K562 (cell line): ENCODE results near the gene AKAP12. TPM values are rescaled to one million over a fixed set of nuclear protein-coding genes. Genes with fewer than 3 reads are reported as not detected.

Experiments used
- CBX3 ChIP-seq, 2 experiments: IDR thresholded peaks; 1 replicate in 1 of 2; 2 replicates in 1 of 2; pipeline ENCODE4 v1.6.1; 2012; ENCODE audit warnings: inconsistent platforms in 2 of 2, low read length in 2 of 2, borderline replicate concordance in 1 of 2, control low read depth in 1 of 2
- CHD4 ChIP-seq: fragments of 200-600 bp; sonication (generic); IDR thresholded peaks from 3 replicates; pipeline ENCODE4 v1.6.1; 2012; ENCODE audit warnings: low read depth, mild to moderate bottlenecking, mixed read lengths, low read length, inconsistent platforms; ENCODE audit not compliant: insufficient read depth, insufficient replicate concordance, poor library complexity, severe bottlenecking
- HDAC1 ChIP-seq, 2 experiments: fragments of 450-650 bp; IDR thresholded peaks; 2 replicates each; pipeline ENCODE4 v1.6.1; 2016 to 2017; ENCODE audit warnings: inconsistent platforms in 1 of 2, mild to moderate bottlenecking in 1 of 2, moderate library complexity in 1 of 2
- HNRNPLL ChIP-seq: fragments of 200-400 bp; formaldehyde crosslinking; IDR thresholded peaks from 2 replicates; pipeline ENCODE4 v1.6.1; 2017; ENCODE audit warnings: low read length, low read depth, mild to moderate bottlenecking; ENCODE audit not compliant: poor library complexity, severe bottlenecking
- MAZ ChIP-seq, 2 experiments: fragments of 450-650 bp in 1 of 2; sonication (generic) in 1 of 2; formaldehyde crosslinking; IDR thresholded peaks in 1 of 2; conservative IDR thresholded peaks in 1 of 2; 2 replicates each; pipeline versions ENCODE4 v1.4.0 to v1.5.0; 2020; ENCODE audit warnings: mild to moderate bottlenecking in 1 of 2, missing genetic modification reagents in 1 of 2
- MNT ChIP-seq, 2 experiments: fragments of 450-650 bp; conservative IDR thresholded peaks; 2 replicates each; pipeline ENCODE4 v1.6.1; 2017; ENCODE audit warnings: mild to moderate bottlenecking in 2 of 2, moderate library complexity in 2 of 2
- NFXL1 ChIP-seq: fragments of 450-650 bp; formaldehyde crosslinking; IDR thresholded peaks from 2 replicates; pipeline ENCODE4 v1.4.0; 2021; ENCODE audit warnings: mild to moderate bottlenecking
- RAD21 ChIP-seq, 2 experiments: fragments of 250-450 bp in 1 of 2; fragments of 450-650 bp in 1 of 2; sonication (Bioruptor Pico) in 1 of 2; formaldehyde crosslinking in 1 of 2; IDR thresholded peaks in 1 of 2; conservative IDR thresholded peaks in 1 of 2; 2 replicates each; pipeline versions ENCODE4 v1.4.0 to v1.8.0; 2020 to 2022; ENCODE audit warnings: mild to moderate bottlenecking in 2 of 2, moderate library complexity in 1 of 2
- SIN3A ChIP-seq, 2 experiments: fragments of 150-350 bp in 1 of 2; IDR thresholded peaks; 2 replicates each; pipeline ENCODE4 v1.6.1; 2011 to 2016; ENCODE audit warnings: borderline replicate concordance in 2 of 2, low read depth in 2 of 2, low read length in 2 of 2, mild to moderate bottlenecking in 2 of 2, moderate library complexity in 2 of 2; ENCODE audit not compliant: control insufficient read depth in 1 of 2
- TBP ChIP-seq: optimal IDR thresholded peaks from 2 replicates; pipeline ENCODE3; 2011; ENCODE audit warnings: low read depth, low read length, improper control_type of control experiment
- THAP7 ChIP-seq: fragments of 250-450 bp; sonication (Bioruptor Pico); IDR thresholded peaks from 2 replicates; pipeline ENCODE4 v1.5.0; 2021
- THRAP3 ChIP-seq: fragments of 450-650 bp; IDR thresholded peaks from 2 replicates; pipeline ENCODE4 v1.6.1; 2016; ENCODE audit warnings: mild to moderate bottlenecking, inconsistent platforms, borderline replicate concordance
- USF2 ChIP-seq: sonication (generic); formaldehyde crosslinking; IDR thresholded peaks from 2 replicates; pipeline ENCODE4 v1.5.0; 2020; ENCODE audit warnings: missing genetic modification reagents
- ZBTB2 ChIP-seq: fragments of 450-650 bp; IDR thresholded peaks from 2 replicates; pipeline ENCODE4 v1.6.1; 2016; ENCODE audit warnings: antibody characterized with exemption
- ZBTB7A ChIP-seq: IDR thresholded peaks from 2 replicates; pipeline ENCODE4 v1.6.1; 2011; ENCODE audit warnings: low read depth, mild to moderate bottlenecking, low read length, moderate library complexity, borderline replicate concordance; ENCODE audit not compliant: control insufficient read depth
- ZNF644 ChIP-seq: fragments of 200-800 bp; sonication (Bioruptor generic); IDR thresholded peaks from 2 replicates; pipeline ENCODE4 v1.6.1; 2016; ENCODE audit warnings: low read depth, missing genetic modification characterization, missing compliant biosample characterization
- polyA plus RNA-seq, 8 experiments: library from polyadenylated mRNA; depleted of rRNA in 4 of 8; stranded (reverse) in 5 of 8; unstranded in 3 of 8; fragments of >200 nt; fragmentation: Nextera tagmentation in 2 of 8; fragmentation: Illumina TruSeq in 1 of 8; extraction: Ambion mirVana in 2 of 8; extraction: Trizol in 1 of 8; gene quantifications; 2 replicates each; pipeline versions ENCODE4 v1.2.1 to v1.2.3, GENCODE V29; 2011 to 2014; ENCODE audit warnings: inconsistent platforms in 1 of 8, missing spikeins in 1 of 8
- total RNA-seq, 7 experiments: library from RNA; depleted of rRNA in 6 of 7; stranded (reverse); fragments of >200 nt in 6 of 7; fragmentation: Illumina TruSeq in 2 of 7; extraction: Trizol in 2 of 7; gene quantifications; 2 replicates each; pipeline versions ENCODE4 v1.2.1 to v1.2.3, GENCODE V29; 2011 to 2021; ENCODE audit warnings: low replicate concordance in 1 of 7
- TF ChIP-seq, protein P1 (sequence below): fragments of 200-800 bp; sonication (Bioruptor generic); IDR thresholded peaks from 2 replicates; pipeline ENCODE4 v1.6.1; 2017; ENCODE audit warnings: missing genetic modification characterization, missing compliant biosample characterization

The AKAP12 gene
- total and polyA plus RNA-seq, 9 of the 15 experiments (the other 6 are each of a cell fraction or from before 2014, with no cell fraction given) = 0.08 to 2.0 (median 0.62) TPM

GRCh38 chr6:151391471-151392413, 152.0 kb downstream of the AKAP12 start, which contains the start of gene ZBTB2 (continued):
- TF ChIP-seq USF2 (CRISPR knock-in tag) = peak; percentile 10; the same call in 1 of the 2 replicates
- 0 out of 4 replicates have a peak, but pooled peaks of 1 of the 2 experiments have one; percentile 2 for TF ChIP-seq RAD21 (CRISPR knock-in tag; conservative IDR thresholded peaks at IDR 0.05 in 1 of 2, IDR thresholded peaks at IDR 0.05 in 1 of 2)
- TF ChIP-seq NFXL1 (CRISPR knock-in tag) = no peak
- 0 out of 3 replicates have a peak, but pooled peaks of 1 of the 2 experiments have one; percentile 0 for TF ChIP-seq CBX3 (IDR thresholded peaks at IDR 0.05; ENCODE audit: borderline replicate concordance in 1 of 2, low read length in 2 of 2)
- peak in 1 of 2 experiments; percentile 75; a peak in 2 of 4 replicates for TF ChIP-seq HDAC1 (IDR thresholded peaks at IDR 0.05)
- 0 out of 2 replicates have a peak, but pooled peaks have one; percentile 69 for TF ChIP-seq THRAP3
- TF ChIP-seq ZNF644 = peak; percentile 86
- TF ChIP-seq THAP7 (CRISPR knock-in tag) = 0 out of 2 replicates have a peak, but pooled peaks have one; percentile 3
- peak in 1 of 2 experiments; percentile 53; a peak in 2 of 4 replicates for TF ChIP-seq SIN3A (IDR thresholded peaks at IDR 0.05; ENCODE audit: borderline replicate concordance in 2 of 2, control insufficient read depth in 1 of 2, low read depth in 2 of 2, low read length in 2 of 2)
- peak; percentile 46 to 69 for TF ChIP-seq MNT (conservative IDR thresholded peaks at IDR 0.05)
- TF ChIP-seq CHD4 = no peak
- TF ChIP-seq MAZ (CRISPR knock-in tag; conservative IDR thresholded peaks at IDR 0.05 in 1 of 2, IDR thresholded peaks at IDR 0.05 in 1 of 2) = peak in 1 of 2 experiments; percentile 62; a peak in 1 of 4 replicates
- peak; percentile 10 for TF ChIP-seq TBP
- peak; percentile 42; the same call in 1 of the 2 replicates for TF ChIP-seq ZBTB7A
- TF ChIP-seq HNRNPLL = no peak
- TF ChIP-seq, protein P1, sequence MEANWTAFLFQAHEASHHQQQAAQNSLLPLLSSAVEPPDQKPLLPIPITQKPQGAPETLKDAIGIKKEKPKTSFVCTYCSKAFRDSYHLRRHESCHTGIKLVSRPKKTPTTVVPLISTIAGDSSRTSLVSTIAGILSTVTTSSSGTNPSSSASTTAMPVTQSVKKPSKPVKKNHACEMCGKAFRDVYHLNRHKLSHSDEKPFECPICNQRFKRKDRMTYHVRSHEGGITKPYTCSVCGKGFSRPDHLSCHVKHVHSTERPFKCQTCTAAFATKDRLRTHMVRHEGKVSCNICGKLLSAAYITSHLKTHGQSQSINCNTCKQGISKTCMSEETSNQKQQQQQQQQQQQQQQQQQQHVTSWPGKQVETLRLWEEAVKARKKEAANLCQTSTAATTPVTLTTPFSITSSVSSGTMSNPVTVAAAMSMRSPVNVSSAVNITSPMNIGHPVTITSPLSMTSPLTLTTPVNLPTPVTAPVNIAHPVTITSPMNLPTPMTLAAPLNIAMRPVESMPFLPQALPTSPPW (CRISPR knock-in tag) = peak; percentile 94
- 0 out of 2 replicates have a peak, but pooled peaks have one; percentile 25 for TF ChIP-seq ZBTB2
